ENCODE data around the gene CPNE4.
A peak's percentile ranks its signal among the peaks of the same experiment; 100 is the strongest.

- peak; percentile 85 for TF ChIP-seq CTCF (conservative IDR thresholded peaks at IDR 0.05; ENCODE audit: low read length)
- TF ChIP-seq EZH2phosphoT487 (IDR thresholded peaks at IDR 0.05; ENCODE audit: borderline replicate concordance), result no peak
Measured at GRCh38 chr3:132006605-132007204, 28.1 kb downstream of the CPNE4 start.
